AG09309 (cell line): ENCODE data around the gene FKBP14.

Experiments used
- DNase-seq: peaks from one replicate; pipeline ENCODE4 v3.0.0-alpha.2; 2010; ENCODE audit warnings: low read depth
- H3K4me3 ChIP-seq: 2 replicates; pipeline ENCODE4 v1.5.1; 2011; ENCODE audit warnings: mild to moderate bottlenecking, low read depth, low read length, moderate library complexity; ENCODE audit not compliant: control insufficient read depth
- TF ChIP-seq, protein P1 (sequence below): IDR thresholded peaks from 2 replicates; pipeline ENCODE4 v1.5.1; 2011; ENCODE audit warnings: mild to moderate bottlenecking, low read depth, low read length, inconsistent platforms; ENCODE audit not compliant: insufficient read depth, control insufficient read depth; ENCODE audit errors: missing control alignments

Gene FKBP14

DNA sequence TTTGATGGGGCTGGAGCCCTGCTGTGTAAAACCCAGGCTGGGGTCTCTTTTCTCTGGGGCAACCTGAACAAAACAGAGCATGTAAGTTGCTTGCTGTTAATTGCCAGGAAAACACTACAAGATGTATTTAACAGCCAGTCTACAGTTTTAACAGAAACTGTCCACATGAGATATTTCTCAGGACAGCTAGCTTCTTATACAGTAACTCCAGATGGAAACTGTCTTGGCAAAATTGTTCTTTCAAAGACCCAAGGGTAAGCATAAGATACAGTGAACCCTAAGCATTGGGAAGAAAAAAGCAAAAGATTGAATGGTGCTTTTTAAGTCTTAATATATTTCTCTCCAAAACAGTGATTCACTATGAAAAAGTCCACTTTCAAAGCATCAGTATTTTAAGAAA, 8.1 kb downstream of the FKBP14 start:
- TF ChIP-seq, protein P1, sequence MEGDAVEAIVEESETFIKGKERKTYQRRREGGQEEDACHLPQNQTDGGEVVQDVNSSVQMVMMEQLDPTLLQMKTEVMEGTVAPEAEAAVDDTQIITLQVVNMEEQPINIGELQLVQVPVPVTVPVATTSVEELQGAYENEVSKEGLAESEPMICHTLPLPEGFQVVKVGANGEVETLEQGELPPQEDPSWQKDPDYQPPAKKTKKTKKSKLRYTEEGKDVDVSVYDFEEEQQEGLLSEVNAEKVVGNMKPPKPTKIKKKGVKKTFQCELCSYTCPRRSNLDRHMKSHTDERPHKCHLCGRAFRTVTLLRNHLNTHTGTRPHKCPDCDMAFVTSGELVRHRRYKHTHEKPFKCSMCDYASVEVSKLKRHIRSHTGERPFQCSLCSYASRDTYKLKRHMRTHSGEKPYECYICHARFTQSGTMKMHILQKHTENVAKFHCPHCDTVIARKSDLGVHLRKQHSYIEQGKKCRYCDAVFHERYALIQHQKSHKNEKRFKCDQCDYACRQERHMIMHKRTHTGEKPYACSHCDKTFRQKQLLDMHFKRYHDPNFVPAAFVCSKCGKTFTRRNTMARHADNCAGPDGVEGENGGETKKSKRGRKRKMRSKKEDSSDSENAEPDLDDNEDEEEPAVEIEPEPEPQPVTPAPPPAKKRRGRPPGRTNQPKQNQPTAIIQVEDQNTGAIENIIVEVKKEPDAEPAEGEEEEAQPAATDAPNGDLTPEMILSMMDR: no peak
- DNase-seq: no peak

DNA sequence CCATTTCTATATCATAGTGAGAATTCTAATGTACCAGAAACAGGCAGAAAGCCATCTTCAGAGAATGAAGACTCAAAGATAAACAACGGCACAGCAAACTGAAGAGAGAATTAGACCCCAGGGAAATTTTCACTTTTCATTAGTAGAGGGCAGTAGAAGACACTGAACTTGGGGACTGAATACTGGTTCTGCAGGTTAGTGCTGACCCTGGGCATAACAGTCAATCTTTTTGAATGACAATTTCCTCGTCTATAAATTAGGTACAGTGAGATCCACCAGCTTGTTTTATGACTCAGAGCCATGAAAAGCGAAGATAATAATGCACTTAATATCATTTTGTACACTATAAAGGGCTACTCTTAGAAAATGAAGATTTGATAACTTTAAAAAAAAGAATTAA, 13.7 kb downstream of the FKBP14 start:
- TF ChIP-seq, protein P1: no peak
- DNase-seq: no peak
- no peak overlapping the region for H3K4me3 ChIP-seq

More for the DNA sequence above, 8.1 kb downstream of the FKBP14 start:
- H3K4me3 ChIP-seq: no peak overlapping the region

DNA sequence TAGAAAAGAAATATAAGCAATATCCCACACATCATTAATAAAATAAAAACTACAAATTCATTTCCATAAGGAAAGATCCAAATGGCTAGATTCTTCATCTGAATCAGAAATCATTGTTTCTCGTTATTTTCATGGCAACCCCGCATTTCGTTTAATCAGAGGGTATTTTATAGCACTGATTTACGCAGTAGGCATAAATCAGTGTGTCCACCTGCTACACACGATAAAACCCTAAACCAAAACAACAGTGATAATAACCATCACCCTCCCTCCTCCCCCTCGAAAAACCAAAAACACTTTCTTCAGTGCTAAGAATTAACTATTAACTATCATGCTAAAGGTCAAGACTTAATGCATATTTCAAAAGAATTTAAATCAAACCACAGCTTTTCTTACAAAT, 16.5 kb downstream of the FKBP14 start:
- no peak for DNase-seq
- H3K4me3 ChIP-seq: no peak overlapping the region
- TF ChIP-seq, protein P1: no peak

DNA sequence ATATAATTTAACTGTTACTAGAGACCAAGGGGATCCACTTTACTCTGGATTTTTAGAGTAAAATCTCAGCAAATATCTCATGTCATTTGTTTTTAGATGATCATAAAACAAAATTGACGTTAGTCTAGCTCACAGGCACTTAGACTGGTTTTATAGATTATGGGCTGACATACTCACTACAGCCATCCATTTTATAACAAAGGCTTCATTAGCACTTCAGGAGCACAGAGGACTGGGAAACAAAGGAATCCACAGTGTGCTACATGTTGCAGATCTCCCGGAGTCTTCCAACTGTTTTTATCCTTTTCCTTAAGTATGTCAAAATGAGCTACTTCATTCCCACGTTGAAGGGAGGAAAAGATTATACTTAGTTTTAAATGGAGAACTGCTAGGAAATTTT, 21.0 kb downstream of the FKBP14 start:
- no peak for DNase-seq
- TF ChIP-seq, protein P1: no peak
- H3K4me3 ChIP-seq: no peak overlapping the region

DNA sequence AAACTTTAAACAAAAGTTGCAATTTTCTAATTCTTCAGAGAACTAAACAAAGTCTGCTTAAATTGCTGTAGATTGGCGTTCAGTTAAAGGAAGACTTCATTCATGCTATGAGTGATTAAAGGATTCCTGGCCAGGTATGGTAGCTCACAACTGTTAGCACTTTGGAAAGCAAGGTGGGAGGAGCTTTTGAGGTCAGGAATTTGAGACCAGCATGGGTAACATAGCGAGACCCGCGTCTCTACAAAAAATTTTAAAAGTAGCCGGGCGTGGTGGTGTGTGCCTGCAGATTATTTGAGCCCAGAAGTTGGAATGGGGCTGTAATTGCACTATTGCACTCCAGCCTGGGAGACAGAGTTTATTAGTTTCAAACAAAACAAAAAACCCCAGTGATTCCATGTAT, 23.4 kb downstream of the FKBP14 start:
- no peak for DNase-seq
- H3K4me3 ChIP-seq: no peak overlapping the region
- TF ChIP-seq, protein P1: no peak

DNA sequence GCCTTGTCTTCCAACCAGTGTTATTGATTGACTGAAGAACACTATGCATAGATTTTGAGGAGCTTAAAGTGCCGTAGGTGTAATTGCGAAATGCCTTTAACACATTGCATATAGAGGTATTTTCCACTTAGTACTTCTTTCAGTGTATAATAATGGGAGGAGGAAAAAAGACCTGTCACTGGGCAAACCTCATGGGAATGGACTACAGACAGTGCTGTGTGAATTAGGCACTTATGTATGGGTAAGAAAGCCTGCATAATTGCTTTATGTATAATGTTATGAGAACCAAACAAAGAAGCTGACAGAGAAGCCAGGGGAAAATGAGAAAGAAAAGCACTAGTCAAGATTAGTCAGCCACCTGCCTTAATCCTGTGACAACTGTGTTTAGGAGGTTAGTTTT, 24.5 kb downstream of the FKBP14 start:
- H3K4me3 ChIP-seq: no peak overlapping the region
- TF ChIP-seq, protein P1: no peak
- no peak for DNase-seq

DNA sequence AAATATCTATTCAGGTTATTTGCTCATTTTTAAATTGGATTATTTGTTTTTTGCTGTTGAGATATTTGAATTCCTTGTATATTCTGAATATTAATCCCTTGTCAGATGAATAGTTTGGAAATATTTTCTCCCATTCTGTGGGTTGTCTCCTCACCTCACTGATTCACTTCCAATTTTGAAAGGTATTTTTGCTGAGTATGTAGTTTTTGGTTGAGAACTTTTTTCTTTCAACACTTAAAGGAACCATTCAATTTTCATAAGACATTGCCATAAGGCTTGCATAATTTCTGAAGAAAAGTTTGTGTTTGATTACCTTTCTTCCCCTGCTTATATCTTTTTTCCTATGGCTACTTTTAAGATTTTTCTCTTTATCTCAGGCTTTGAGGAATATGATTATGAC, 28.0 kb downstream of the FKBP14 start:
- no peak overlapping the region for H3K4me3 ChIP-seq
- TF ChIP-seq, protein P1: no peak
- no peak for DNase-seq
